Lower lobe of right lung (tissue), 2 donors: ENCODE measurements around the gene HDGFL2. TPM values are rescaled to one million over a fixed set of nuclear protein-coding genes. Genes with fewer than 3 reads are reported as not detected.
A peak's percentile ranks its signal among the peaks of the same experiment; 100 is the strongest.

Experiments used
- ATAC-seq, 2 donors: fragments of 200-7000 bp; cut with Tn5 transposase; one replicate each; pipeline ENCODE4 v1.9.1; 2020 to 2022; ENCODE audit warnings: mild to moderate bottlenecking in 2 of 2, moderate library complexity in 2 of 2
- DNase-seq: peaks from one replicate; pipeline ENCODE4 v3.0.0-alpha.2; 2020
- H3K27ac ChIP-seq: fragments of 200-600 bp; one replicate; pipeline ENCODE4 v1.8.0; 2022
- H3K27me3 ChIP-seq: fragments of 200-600 bp; one replicate; pipeline ENCODE4 v1.8.0; 2022; ENCODE audit warnings: low read depth
- H3K36me3 ChIP-seq: fragments of 200-600 bp; one replicate; pipeline ENCODE4 v1.8.0; 2022; ENCODE audit warnings: mild to moderate bottlenecking
- H3K4me1 ChIP-seq: fragments of 200-600 bp; one replicate; pipeline ENCODE4 v1.8.0; 2022
- H3K4me3 ChIP-seq: fragments of 200-600 bp; one replicate; pipeline ENCODE4 v1.8.0; 2022; ENCODE audit warnings: mild to moderate bottlenecking
- H3K9me3 ChIP-seq: fragments of 200-600 bp; one replicate; pipeline ENCODE4 v1.8.0; 2022
- intact Hi-C: fragments of 100-400 bp; cut with DNase I; formaldehyde crosslinking; loops from one replicate; pipeline ENCODE4 v1.11.0; 2022
- total RNA-seq: library from RNA; stranded (reverse); fragmentation: NEBNext Ultra II Directional; extraction: Animal tissue kit (Norgen Biotek cat#: 25700); gene quantifications from one replicate; pipeline ENCODE4 v1.2.1, GENCODE V29; 2021
- TF ChIP-seq, protein P1 (sequence below): fragments of 200-600 bp; IDR thresholded peaks from one replicate; pipeline ENCODE4 v1.8.0; 2022; ENCODE audit warnings: antibody characterized with exemption, mild to moderate bottlenecking
- donor health status: DM: no; HTN: yes; CAD: no; lungs with severe emphysema.

HDGFL2 gene
- total RNA-seq, 1 donor from 2014 or later, result 29.4 TPM

DNA sequence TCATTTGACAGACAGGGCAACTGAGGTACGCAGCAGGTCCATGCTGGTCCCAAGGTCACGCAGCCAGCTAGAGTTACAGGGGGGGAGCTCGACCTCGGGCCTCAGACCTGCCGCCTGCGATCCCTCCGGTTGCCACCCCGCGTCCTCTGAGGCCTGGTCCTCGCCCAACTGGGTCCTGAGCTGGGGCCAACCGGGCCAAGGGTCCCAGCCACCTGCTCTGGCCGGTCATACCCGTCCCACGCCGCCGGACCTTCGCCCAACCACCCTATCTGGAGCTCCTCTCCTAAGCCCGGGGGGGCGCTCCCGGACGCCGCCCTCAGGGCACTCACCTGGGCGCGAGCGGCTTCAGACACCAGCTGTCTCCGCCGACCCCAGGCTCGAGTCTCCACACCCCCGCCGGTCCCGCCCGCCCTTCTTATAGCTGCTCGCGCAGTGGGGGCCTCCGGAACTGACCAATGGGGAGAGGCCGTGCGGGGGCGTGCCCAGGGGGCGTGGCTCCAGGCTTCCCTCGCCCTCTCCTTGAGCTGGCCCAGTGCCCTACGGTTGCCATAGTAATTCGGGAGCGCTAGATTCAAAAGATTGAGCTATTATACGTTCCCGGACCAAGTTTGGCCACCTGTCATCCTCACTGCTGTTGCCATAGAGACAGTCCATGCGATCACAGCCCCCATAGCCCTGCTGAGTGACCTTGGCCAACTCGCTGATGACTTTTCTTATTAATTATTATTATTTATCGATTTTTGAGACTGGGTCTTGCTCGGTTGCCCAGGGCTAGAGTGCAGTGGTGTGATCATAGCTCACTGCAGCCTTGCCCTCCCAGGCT is 63.0 kb downstream of the HDGFL2 start, which contains the start of gene PLIN5:
Gene PLIN5 (minus strand): TSS at position 389 of the 823 bp plus-strand sequence. CDS start 1,150 bp downstream, outside the sequence.
- DNase-seq, result peak; percentile 88
- intact Hi-C loops, result no loop called here
- TF ChIP-seq, protein P1, sequence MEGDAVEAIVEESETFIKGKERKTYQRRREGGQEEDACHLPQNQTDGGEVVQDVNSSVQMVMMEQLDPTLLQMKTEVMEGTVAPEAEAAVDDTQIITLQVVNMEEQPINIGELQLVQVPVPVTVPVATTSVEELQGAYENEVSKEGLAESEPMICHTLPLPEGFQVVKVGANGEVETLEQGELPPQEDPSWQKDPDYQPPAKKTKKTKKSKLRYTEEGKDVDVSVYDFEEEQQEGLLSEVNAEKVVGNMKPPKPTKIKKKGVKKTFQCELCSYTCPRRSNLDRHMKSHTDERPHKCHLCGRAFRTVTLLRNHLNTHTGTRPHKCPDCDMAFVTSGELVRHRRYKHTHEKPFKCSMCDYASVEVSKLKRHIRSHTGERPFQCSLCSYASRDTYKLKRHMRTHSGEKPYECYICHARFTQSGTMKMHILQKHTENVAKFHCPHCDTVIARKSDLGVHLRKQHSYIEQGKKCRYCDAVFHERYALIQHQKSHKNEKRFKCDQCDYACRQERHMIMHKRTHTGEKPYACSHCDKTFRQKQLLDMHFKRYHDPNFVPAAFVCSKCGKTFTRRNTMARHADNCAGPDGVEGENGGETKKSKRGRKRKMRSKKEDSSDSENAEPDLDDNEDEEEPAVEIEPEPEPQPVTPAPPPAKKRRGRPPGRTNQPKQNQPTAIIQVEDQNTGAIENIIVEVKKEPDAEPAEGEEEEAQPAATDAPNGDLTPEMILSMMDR, result no peak
- H3K9me3 ChIP-seq, result no peaks in the 10 kb centered on the region
- H3K4me1 ChIP-seq, result peaks cover 16% of the 10 kb centered on the region
- H3K27ac ChIP-seq, result peak within 1 kb of the TSS; percentile 74
- ATAC-seq, result peak; percentile 81 to 86
- peaks cover 11% of the 10 kb centered on the region for H3K27me3 ChIP-seq
- H3K4me3 ChIP-seq, result peak within 1 kb of the TSS; percentile 39
- no peaks in the 10 kb centered on the region for H3K36me3 ChIP-seq

DNA sequence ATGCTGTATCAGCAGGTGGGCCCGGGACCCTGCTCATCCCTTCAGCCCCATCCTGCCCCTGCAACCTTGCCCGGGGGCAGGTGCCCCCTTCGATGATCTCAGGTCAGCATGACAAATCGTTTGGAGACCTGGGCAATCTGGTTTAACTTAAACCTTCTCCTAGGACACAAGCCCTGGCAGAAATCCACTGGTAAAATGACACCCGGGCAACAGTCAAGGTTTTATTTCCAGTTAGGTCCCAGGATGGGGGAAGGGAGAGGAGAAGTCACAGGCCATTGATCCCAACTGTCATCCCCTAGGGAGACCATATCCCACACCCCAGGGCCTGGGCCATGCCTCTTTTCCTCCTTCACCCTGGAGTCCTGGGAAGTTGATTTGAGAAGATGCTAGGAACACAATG is 64.7 kb downstream of the HDGFL2 start:
- Histone ChIP-seq H3K27ac (no peak overlapping the region), H3K4me1 (peaks cover 16% of the 10 kb centered on the region), H3K27me3 (peaks cover 11% of the 10 kb centered on the region), H3K36me3 (no peaks in the 10 kb centered on the region), H3K4me3 (no peak overlapping the region), H3K9me3 (peaks cover 6% of the 10 kb centered on the region)
- TF ChIP-seq, protein P1, result no peak
- intact Hi-C loops, result no loop called here
- DNase-seq, result no peak
- ATAC-seq, result no peak

DNA sequence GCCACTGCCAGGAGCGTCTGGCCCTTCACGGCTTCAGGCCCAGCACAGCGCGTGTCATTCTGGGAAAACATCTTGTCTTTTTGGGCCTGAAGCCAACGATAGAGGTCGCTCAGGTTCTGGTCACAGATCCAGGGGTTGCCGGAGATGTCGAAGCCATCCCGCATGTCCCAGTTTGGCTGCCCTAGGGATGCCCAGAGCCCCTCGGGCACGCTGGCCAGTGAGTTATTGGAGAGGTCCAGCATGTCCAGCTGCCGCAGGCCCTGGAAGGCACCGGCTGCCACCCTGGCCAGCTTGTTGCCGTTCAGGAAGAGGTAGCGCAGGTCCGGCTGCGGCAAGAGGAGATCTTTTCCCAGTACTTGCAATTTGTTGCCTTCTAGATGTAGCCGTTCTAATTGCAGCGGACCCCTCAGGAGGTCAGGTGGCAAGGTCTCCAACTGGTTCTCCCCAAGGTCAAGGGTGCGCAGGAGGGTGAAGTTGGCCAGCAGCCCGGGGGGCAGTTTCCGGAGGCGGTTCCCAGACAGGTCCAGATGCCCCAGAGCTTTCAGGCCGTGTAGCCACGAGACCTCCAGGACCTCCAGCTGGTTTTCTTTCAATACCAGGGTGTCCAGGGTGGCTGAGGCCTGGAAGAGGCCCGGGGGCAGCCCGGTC is 66.0 kb downstream of the HDGFL2 start:
- Histone ChIP-seq H3K9me3 (peaks cover 6% of the 10 kb centered on the region), H3K27me3 (peaks cover 11% of the 10 kb centered on the region), H3K4me1 (peaks cover 16% of the 10 kb centered on the region), H3K4me3 (no peak overlapping the region), H3K27ac (no peak overlapping the region), H3K36me3 (no peaks in the 10 kb centered on the region)
- TF ChIP-seq, protein P1, result no peak
- DNase-seq (no peak), ATAC-seq (no peak)
- intact Hi-C loops, result no loop called here

- ATAC-seq (no peak), DNase-seq (no peak)
- Histone ChIP-seq H3K4me1 (peaks cover 16% of the 10 kb centered on the region), H3K4me3 (no peak overlapping the region), H3K36me3 (no peaks in the 10 kb centered on the region), H3K9me3 (peaks cover 6% of the 10 kb centered on the region), H3K27me3 (peaks cover 11% of the 10 kb centered on the region), H3K27ac (no peak overlapping the region)
- intact Hi-C loops, result no loop called here
- TF ChIP-seq, protein P1, result no peak
Measured at GRCh38 chr19:4538601-4538954, 66.5 kb downstream of the HDGFL2 start.

- Histone ChIP-seq H3K27me3 (peaks cover 11% of the 10 kb centered on the region), H3K27ac (peak overlapping the region; percentile 67), H3K4me1 (peaks cover 16% of the 10 kb centered on the region), H3K36me3 (no peaks in the 10 kb centered on the region), H3K9me3 (peaks cover 6% of the 10 kb centered on the region), H3K4me3 (peak overlapping the region; percentile 38)
- ATAC-seq (no peak), DNase-seq (no peak)
- intact Hi-C loops, result no loop called here
- TF ChIP-seq, protein P1, result no peak
Measured at GRCh38 chr19:4539169-4539692, 67.1 kb downstream of the HDGFL2 start.
